Neutrophil (primary cell): ENCODE results near the gene PASK.

ENCODE experiments used
- H3K27ac ChIP-seq: fragments of 200-600 bp; sonication (generic); 2 replicates; pipeline ENCODE4 v1.5.1; 2016; ENCODE audit warnings: mild to moderate bottlenecking, moderate library complexity
- H3K27me3 ChIP-seq: fragments of 200-600 bp; sonication (generic); 2 replicates; pipeline ENCODE4 v1.6.0; 2016; ENCODE audit warnings: mild to moderate bottlenecking
- H3K36me3 ChIP-seq: fragments of 200-600 bp; sonication (generic); 2 replicates; pipeline ENCODE4 v1.5.1; 2017
- H3K4me1 ChIP-seq, 2 experiments: fragments of 200-600 bp in 1 of 2; sonication (generic) in 1 of 2; 1 replicate in 1 of 2; 2 replicates in 1 of 2; pipeline versions ENCODE4 v1.5.1 to v1.6.1; 2013 to 2016; ENCODE audit warnings: low read depth in 1 of 2, low read length in 1 of 2, mild to moderate bottlenecking in 1 of 2, moderate library complexity in 1 of 2; ENCODE audit not compliant: control insufficient read depth in 1 of 2, insufficient read depth in 1 of 2
- H3K4me3 ChIP-seq, 2 experiments: fragments of 200-600 bp in 1 of 2; sonication (generic) in 1 of 2; 1 replicate in 1 of 2; 2 replicates in 1 of 2; pipeline ENCODE4 v1.5.1; 2013 to 2016; ENCODE audit warnings: low read depth in 1 of 2, low read length in 1 of 2, mild to moderate bottlenecking in 1 of 2, moderate library complexity in 1 of 2
- H3K9me3 ChIP-seq: fragments of 200-600 bp; sonication (generic); 2 replicates; pipeline ENCODE4 v1.5.1; 2016
- TF ChIP-seq, protein P1 (sequence below): fragments of 200-600 bp; sonication (generic); IDR thresholded peaks from 2 replicates; pipeline ENCODE4 v1.5.1; 2016; ENCODE audit warnings: antibody characterized with exemption

Gene PASK

DNA sequence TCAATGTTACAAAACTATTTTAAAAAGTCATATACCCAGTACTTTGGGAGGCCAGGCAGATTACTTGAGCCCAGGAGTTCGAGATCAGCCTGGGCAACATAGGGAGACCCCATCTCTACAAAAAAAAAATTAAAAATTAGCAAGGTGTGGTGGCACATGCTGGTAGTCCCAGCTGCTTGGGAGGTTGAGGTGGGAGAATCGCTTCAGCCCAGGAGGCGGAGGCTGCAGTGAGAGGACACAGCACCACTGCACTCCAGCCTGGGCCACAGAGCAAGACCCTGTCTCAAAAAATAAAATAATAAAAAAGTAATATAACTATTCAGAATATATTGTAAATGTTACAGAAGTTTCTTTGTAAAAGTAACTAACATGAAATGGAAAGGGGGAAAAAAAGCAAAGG lies 1.9 kb downstream of the PASK start:
- TF ChIP-seq, protein P1, sequence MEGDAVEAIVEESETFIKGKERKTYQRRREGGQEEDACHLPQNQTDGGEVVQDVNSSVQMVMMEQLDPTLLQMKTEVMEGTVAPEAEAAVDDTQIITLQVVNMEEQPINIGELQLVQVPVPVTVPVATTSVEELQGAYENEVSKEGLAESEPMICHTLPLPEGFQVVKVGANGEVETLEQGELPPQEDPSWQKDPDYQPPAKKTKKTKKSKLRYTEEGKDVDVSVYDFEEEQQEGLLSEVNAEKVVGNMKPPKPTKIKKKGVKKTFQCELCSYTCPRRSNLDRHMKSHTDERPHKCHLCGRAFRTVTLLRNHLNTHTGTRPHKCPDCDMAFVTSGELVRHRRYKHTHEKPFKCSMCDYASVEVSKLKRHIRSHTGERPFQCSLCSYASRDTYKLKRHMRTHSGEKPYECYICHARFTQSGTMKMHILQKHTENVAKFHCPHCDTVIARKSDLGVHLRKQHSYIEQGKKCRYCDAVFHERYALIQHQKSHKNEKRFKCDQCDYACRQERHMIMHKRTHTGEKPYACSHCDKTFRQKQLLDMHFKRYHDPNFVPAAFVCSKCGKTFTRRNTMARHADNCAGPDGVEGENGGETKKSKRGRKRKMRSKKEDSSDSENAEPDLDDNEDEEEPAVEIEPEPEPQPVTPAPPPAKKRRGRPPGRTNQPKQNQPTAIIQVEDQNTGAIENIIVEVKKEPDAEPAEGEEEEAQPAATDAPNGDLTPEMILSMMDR = no peak
- no peak overlapping the region for H3K27ac ChIP-seq
- no peaks in the 10 kb centered on the region for H3K9me3 ChIP-seq
- no peak overlapping the region for H3K4me3 ChIP-seq
- H3K27me3 ChIP-seq = peaks cover 11% of the 10 kb centered on the region
- peaks cover 17 to 19% of the 10 kb centered on the region in 2 experiments for H3K4me1 ChIP-seq
- no peaks in the 10 kb centered on the region for H3K36me3 ChIP-seq

- TF ChIP-seq, protein P1 = no peak
- no peaks in the 10 kb centered on the region for H3K36me3 ChIP-seq
Observed at GRCh38 chr2:241146286-241146685, 3.0 kb downstream of the PASK start.

GRCh38 chr2:241142593-241142992 lies 6.7 kb downstream of the PASK start:
- Histone ChIP-seq H3K9me3 (no peaks in the 10 kb centered on the region), H3K27me3 (no peaks in the 10 kb centered on the region), H3K27ac (no peak overlapping the region), H3K4me3 (no peak overlapping the region), H3K4me1 (no peaks in the 10 kb centered on the region), H3K36me3 (no peaks in the 10 kb centered on the region)
- TF ChIP-seq, protein P1 = no peak

More at GRCh38 chr2:241146286-241146685, 3.0 kb downstream of the PASK start:
- Histone ChIP-seq H3K4me3 (no peak overlapping the region), H3K4me1 (peaks cover 16% of the 10 kb centered on the region in 2 experiments), H3K9me3 (no peaks in the 10 kb centered on the region), H3K27me3 (peaks cover 11% of the 10 kb centered on the region), H3K27ac (no peak overlapping the region)

DNA sequence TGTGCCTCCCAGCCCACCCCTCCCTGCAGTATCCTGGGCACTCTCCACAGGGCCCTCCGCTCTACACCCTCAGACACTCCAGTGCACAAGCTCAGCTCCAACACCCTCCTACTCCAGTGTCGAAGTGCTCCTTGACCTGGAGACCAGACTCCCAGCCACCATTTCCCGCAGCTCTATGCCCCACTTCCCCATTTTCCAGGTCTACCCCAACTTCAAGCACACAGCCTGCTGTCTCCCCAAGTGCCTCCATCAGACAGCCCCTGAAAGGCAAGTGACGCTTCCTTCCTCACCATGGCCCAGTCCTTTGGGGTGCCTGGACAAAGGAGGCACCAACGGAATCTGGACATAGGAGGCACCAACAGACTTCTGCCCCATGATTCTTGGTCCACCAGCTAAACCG lies 7.2 kb downstream of the PASK start:
- no peaks in the 10 kb centered on the region for H3K9me3 ChIP-seq
- H3K27me3 ChIP-seq = no peaks in the 10 kb centered on the region
- no peak overlapping the region for H3K4me3 ChIP-seq
- no peak overlapping the region for H3K27ac ChIP-seq
- peaks cover 4% of the 10 kb centered on the region for H3K36me3 ChIP-seq
- TF ChIP-seq, protein P1 = no peak
- no peaks in the 10 kb centered on the region for H3K4me1 ChIP-seq

DNA sequence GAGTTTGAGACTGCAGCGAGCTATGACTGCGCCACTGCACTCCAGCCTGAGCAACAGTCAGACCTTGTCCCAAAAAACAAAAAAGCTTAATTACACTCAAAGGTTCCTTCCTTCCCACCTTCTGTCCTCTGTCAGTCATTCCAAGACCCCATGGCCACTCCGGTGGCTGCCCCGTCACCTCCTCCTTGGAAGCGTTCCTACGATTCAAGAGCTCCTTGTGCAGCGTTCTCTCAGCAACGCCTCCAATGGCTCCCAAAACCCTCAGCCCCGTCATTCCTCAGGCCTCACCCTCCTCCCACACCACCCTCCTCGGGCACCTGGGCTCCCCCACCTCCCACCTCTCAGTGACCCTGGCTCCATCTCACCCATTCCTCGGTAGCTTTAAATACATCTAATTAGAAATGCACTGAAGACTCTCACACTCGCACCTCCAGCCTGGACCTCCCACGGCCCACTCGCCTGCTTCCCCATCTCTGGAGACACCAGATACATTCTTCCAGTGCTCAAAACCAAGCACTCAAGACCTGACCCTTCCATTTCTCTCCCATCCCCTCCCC lies 8.0 kb downstream of the PASK start:
- no peak overlapping the region for H3K27ac ChIP-seq
- H3K27me3 ChIP-seq = no peaks in the 10 kb centered on the region
- H3K9me3 ChIP-seq = no peaks in the 10 kb centered on the region
- TF ChIP-seq, protein P1 = no peak
- H3K4me1 ChIP-seq = no peaks in the 10 kb centered on the region
- H3K36me3 ChIP-seq = peaks cover 11% of the 10 kb centered on the region
- H3K4me3 ChIP-seq = no peak overlapping the region

- TF ChIP-seq, protein P1 = no peak
- Histone ChIP-seq H3K4me3 (no peak overlapping the region), H3K9me3 (no peaks in the 10 kb centered on the region), H3K4me1 (no peaks in the 10 kb centered on the region), H3K27ac (no peak overlapping the region), H3K36me3 (peaks cover 17% of the 10 kb centered on the region), H3K27me3 (no peaks in the 10 kb centered on the region)
Observed at GRCh38 chr2:241140445-241140840, 8.8 kb downstream of the PASK start.
